Stimulated activated CD4-positive, alpha-beta T cell treated with anti-CD3 and anti-CD28 coated beads, Interleukin-15, amount 100 ng/mL, for 24 hours (primary cell): ENCODE results near the gene AKR1E2.
"Not testable (repeated sequence)": the region's sequence is repeated elsewhere in the genome, so short reads cannot be mapped to it uniquely, and the experiment has no call there.

ENCODE experiments used
- DNase-seq: peaks from one replicate; pipeline ENCODE4 v3.0.0-alpha.2; 2020

AKR1E2 gene

GRCh38 chr10:4815646-4816180 is 10.3 kb upstream of the AKR1E2 start:
- not testable (repeated sequence) for DNase-seq

GRCh38 chr10:4816966-4817365 is 9.0 kb upstream of the AKR1E2 start:
- DNase-seq: no peak

- DNase-seq: no peak
Observed at GRCh38 chr10:4819067-4819466, 6.9 kb upstream of the AKR1E2 start.

- DNase-seq: no peak
Observed at GRCh38 chr10:4819707-4820106, 6.3 kb upstream of the AKR1E2 start.

GRCh38 chr10:4820804-4821401 is 5.1 kb upstream of the AKR1E2 start:
- no peak for DNase-seq

GRCh38 chr10:4822208-4822607 is 3.8 kb upstream of the AKR1E2 start:
- no peak for DNase-seq

GRCh38 chr10:4824791-4825310 is 1.2 kb upstream of the AKR1E2 start:
- no peak for DNase-seq

GRCh38 chr10:4825456-4825867 is 545 bp upstream of the AKR1E2 start:
- no peak for DNase-seq

- DNase-seq: no peak
Observed at GRCh38 chr10:4826792-4827324, 851 bp downstream of the AKR1E2 start.

- no peak for DNase-seq
Observed at GRCh38 chr10:4828005-4828404, 2.0 kb downstream of the AKR1E2 start.

- no peak for DNase-seq
Observed at GRCh38 chr10:4830551-4830950, 4.5 kb downstream of the AKR1E2 start.

- DNase-seq: no peak
Observed at GRCh38 chr10:4831091-4831490, 5.1 kb downstream of the AKR1E2 start.

GRCh38 chr10:4833286-4833685 is 7.3 kb downstream of the AKR1E2 start:
- DNase-seq: no peak

GRCh38 chr10:4834898-4835405 is 8.9 kb downstream of the AKR1E2 start:
- no peak for DNase-seq

GRCh38 chr10:4835494-4835918 is 9.5 kb downstream of the AKR1E2 start:
- DNase-seq: peak; percentile 25

GRCh38 chr10:4836416-4836969 is 10.5 kb downstream of the AKR1E2 start:
- no peak for DNase-seq

- DNase-seq: no peak
Observed at GRCh38 chr10:4837551-4837950, 11.5 kb downstream of the AKR1E2 start.

GRCh38 chr10:4838743-4839142 is 12.7 kb downstream of the AKR1E2 start:
- no peak for DNase-seq

- DNase-seq: no peak
Observed at GRCh38 chr10:4839353-4839752, 13.3 kb downstream of the AKR1E2 start.

GRCh38 chr10:4840151-4840550 is 14.1 kb downstream of the AKR1E2 start:
- no peak for DNase-seq

GRCh38 chr10:4843525-4844180 is 17.6 kb downstream of the AKR1E2 start:
- no peak for DNase-seq

- no peak for DNase-seq
Observed at GRCh38 chr10:4844864-4845263, 18.9 kb downstream of the AKR1E2 start.

GRCh38 chr10:4845766-4846165 is 19.8 kb downstream of the AKR1E2 start:
- no peak for DNase-seq

- no peak for DNase-seq
Observed at GRCh38 chr10:4846775-4847174, 20.8 kb downstream of the AKR1E2 start.
